Neural progenitor cell (in vitro differentiated cells): ENCODE measurements around the gene C5orf52. TPM values are rescaled to one million over a fixed set of nuclear protein-coding genes. Genes with fewer than 3 reads are reported as not detected.

Experiments
- DNase-seq: peaks from one replicate; pipeline ENCODE4 v3.0.0-alpha.2; 2016; ENCODE audit warnings: low spot score
- H2AFZ ChIP-seq: fragments of 200-600 bp; sonication (generic); replicated peaks from 2 replicates; pipeline ENCODE4 v1.6.1; 2016; ENCODE audit warnings: antibody characterized with exemption
- H3F3A ChIP-seq: fragments of 200-600 bp; sonication (generic); 2 replicates; pipeline ENCODE4 v1.6.1; 2016; ENCODE audit warnings: antibody characterized with exemption, low read depth
- H3K27ac ChIP-seq: fragments of 200-600 bp; sonication (generic); 2 replicates; pipeline ENCODE4 v1.5.1; 2016; ENCODE audit warnings: mild to moderate bottlenecking
- H3K27me3 ChIP-seq: fragments of 200-600 bp; sonication (generic); 2 replicates; pipeline ENCODE4 v1.6.1; 2016; ENCODE audit warnings: mild to moderate bottlenecking, moderate library complexity
- H3K36me3 ChIP-seq: fragments of 200-600 bp; sonication (generic); 2 replicates; pipeline ENCODE4 v1.5.1; 2016
- H3K4me1 ChIP-seq: fragments of 200-600 bp; sonication (generic); 2 replicates; pipeline ENCODE4 v1.6.1; 2016; ENCODE audit warnings: mixed run types
- H3K4me2 ChIP-seq: fragments of 200-600 bp; sonication (generic); 2 replicates; pipeline ENCODE4 v1.6.1; 2016
- H3K4me3 ChIP-seq: fragments of 200-600 bp; sonication (generic); 2 replicates; pipeline ENCODE4 v1.5.1; 2016
- H3K79me2 ChIP-seq: fragments of 200-600 bp; sonication (generic); 2 replicates; pipeline ENCODE4 v1.6.1; 2016; ENCODE audit warnings: low read depth
- H3K9ac ChIP-seq: fragments of 200-600 bp; sonication (generic); 2 replicates; pipeline ENCODE4 v1.6.1; 2016
- H3K9me3 ChIP-seq: fragments of 200-600 bp; sonication (generic); 2 replicates; pipeline ENCODE4 v1.5.1; 2016; ENCODE audit warnings: low read depth
- H4K20me1 ChIP-seq: fragments of 200-600 bp; sonication (generic); 2 replicates; pipeline ENCODE4 v1.6.1; 2016; ENCODE audit warnings: low read depth
- H3K27ac Mint-ChIP-seq: 3 replicates; pipeline ENCODE4 v1.8.0; 2021; ENCODE audit warnings: mixed read lengths
- H3K27me3 Mint-ChIP-seq: 2 replicates; pipeline ENCODE4 v1.8.0; 2022; ENCODE audit warnings: low read depth, mild to moderate bottlenecking, inconsistent platforms, moderate library complexity, mixed read lengths; ENCODE audit not compliant: insufficient read depth
- H3K36me3 Mint-ChIP-seq: 3 replicates; pipeline ENCODE4 v1.8.0; 2021; ENCODE audit warnings: mixed read lengths
- H3K4me1 Mint-ChIP-seq: 3 replicates; pipeline ENCODE4 v1.8.0; 2021; ENCODE audit warnings: mixed read lengths
- H3K4me3 Mint-ChIP-seq: 3 replicates; pipeline ENCODE4 v1.8.0; 2021; ENCODE audit warnings: mild to moderate bottlenecking, moderate library complexity, mixed read lengths
- H3K9me3 Mint-ChIP-seq: 3 replicates; pipeline ENCODE4 v1.8.0; 2020; ENCODE audit warnings: mixed read lengths
- EZH2 ChIP-seq: fragments of 200-600 bp; sonication (generic); IDR thresholded peaks from 2 replicates; pipeline ENCODE4 v1.6.1; 2017; ENCODE audit warnings: antibody characterized with exemption, mild to moderate bottlenecking, moderate library complexity
- EZH2phosphoT487 ChIP-seq: fragments of 200-600 bp; sonication (generic); IDR thresholded peaks from 2 replicates; pipeline ENCODE4 v1.6.1; 2017; ENCODE audit warnings: antibody characterized with exemption
- total RNA-seq: library from RNA; depleted of rRNA; stranded (reverse); fragments of >200 nt; gene quantifications from 2 replicates; pipeline ENCODE4 v1.2.3, GENCODE V29; 2015; ENCODE audit warnings: low replicate concordance
- TF ChIP-seq, protein P1 (sequence below): fragments of 200-600 bp; sonication (generic); IDR thresholded peaks from 2 replicates; pipeline ENCODE4 v1.5.1; 2017; ENCODE audit warnings: antibody characterized with exemption, mild to moderate bottlenecking

C5orf52 gene
- total RNA-seq, 1 donor from 2014 or later, result not detected

GRCh38 chr5:157703736-157704135, 32.4 kb downstream of the C5orf52 start:
- peaks cover 3% of the 10 kb centered on the region for H3K9me3 ChIP-seq
- H3K27me3 Mint-ChIP-seq, result no peaks in the 10 kb centered on the region
- no peaks in the 10 kb centered on the region for H3F3A ChIP-seq
- no peaks in the 10 kb centered on the region for H3K4me1 Mint-ChIP-seq
- no peaks in the 10 kb centered on the region for H3K36me3 ChIP-seq
- peak overlapping the region; percentile 44 for H2AFZ ChIP-seq
- DNase-seq, result no peak
- no peak overlapping the region for H3K27ac Mint-ChIP-seq
- no peak overlapping the region for H3K4me3 ChIP-seq
- peaks cover 12% of the 10 kb centered on the region for H3K9me3 Mint-ChIP-seq
- no peak overlapping the region for H3K9ac ChIP-seq
- no peaks in the 10 kb centered on the region for H3K4me1 ChIP-seq
- no peaks in the 10 kb centered on the region for H3K27me3 ChIP-seq
- H3K4me2 ChIP-seq, result no peak overlapping the region
- no peak overlapping the region for H3K4me3 Mint-ChIP-seq
- no peak overlapping the region for H3K27ac ChIP-seq
- H4K20me1 ChIP-seq, result no peaks in the 10 kb centered on the region
- H3K79me2 ChIP-seq, result no peaks in the 10 kb centered on the region
- H3K36me3 Mint-ChIP-seq, result no peaks in the 10 kb centered on the region
- no peak for TF ChIP-seq EZH2phosphoT487
- no peak for TF ChIP-seq EZH2
- TF ChIP-seq, protein P1, sequence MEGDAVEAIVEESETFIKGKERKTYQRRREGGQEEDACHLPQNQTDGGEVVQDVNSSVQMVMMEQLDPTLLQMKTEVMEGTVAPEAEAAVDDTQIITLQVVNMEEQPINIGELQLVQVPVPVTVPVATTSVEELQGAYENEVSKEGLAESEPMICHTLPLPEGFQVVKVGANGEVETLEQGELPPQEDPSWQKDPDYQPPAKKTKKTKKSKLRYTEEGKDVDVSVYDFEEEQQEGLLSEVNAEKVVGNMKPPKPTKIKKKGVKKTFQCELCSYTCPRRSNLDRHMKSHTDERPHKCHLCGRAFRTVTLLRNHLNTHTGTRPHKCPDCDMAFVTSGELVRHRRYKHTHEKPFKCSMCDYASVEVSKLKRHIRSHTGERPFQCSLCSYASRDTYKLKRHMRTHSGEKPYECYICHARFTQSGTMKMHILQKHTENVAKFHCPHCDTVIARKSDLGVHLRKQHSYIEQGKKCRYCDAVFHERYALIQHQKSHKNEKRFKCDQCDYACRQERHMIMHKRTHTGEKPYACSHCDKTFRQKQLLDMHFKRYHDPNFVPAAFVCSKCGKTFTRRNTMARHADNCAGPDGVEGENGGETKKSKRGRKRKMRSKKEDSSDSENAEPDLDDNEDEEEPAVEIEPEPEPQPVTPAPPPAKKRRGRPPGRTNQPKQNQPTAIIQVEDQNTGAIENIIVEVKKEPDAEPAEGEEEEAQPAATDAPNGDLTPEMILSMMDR, result no peak

DNA sequence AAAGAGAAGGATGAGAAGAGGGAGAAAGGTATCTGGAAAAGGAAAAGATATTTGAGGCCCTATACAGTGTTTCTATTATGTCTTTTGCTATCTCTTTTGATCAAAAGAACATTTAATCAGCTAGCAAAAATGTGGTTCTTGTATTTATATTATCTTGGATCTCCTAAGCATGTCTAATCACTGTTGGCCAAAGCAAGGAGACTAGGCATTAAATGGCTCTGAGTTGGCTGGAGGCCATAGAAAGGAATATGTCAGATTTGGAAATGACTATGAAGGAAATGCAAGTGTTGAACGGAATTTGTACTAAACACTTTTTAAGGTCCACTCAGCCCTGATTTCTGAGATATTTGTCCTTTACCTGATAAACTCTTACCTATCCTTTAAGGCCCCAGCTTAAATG, 37.5 kb downstream of the C5orf52 start:
- Mint-ChIP-seq H3K4me1 (no peaks in the 10 kb centered on the region), H3K27ac (no peak overlapping the region), H3K9me3 (no peaks in the 10 kb centered on the region), H3K36me3 (no peaks in the 10 kb centered on the region), H3K4me3 (no peak overlapping the region), H3K27me3 (no peaks in the 10 kb centered on the region)
- Histone ChIP-seq H3K79me2 (no peaks in the 10 kb centered on the region), H3K4me2 (no peak overlapping the region), H3K4me1 (no peaks in the 10 kb centered on the region), H3F3A (no peaks in the 10 kb centered on the region), H3K4me3 (no peak overlapping the region), H3K36me3 (no peaks in the 10 kb centered on the region), H4K20me1 (no peaks in the 10 kb centered on the region), H3K27me3 (no peaks in the 10 kb centered on the region), H3K9ac (no peak overlapping the region), H2AFZ (no peak overlapping the region), H3K9me3 (no peaks in the 10 kb centered on the region), H3K27ac (no peak overlapping the region)
- DNase-seq, result no peak
- TF ChIP-seq EZH2 (no peak), EZH2phosphoT487 (no peak)
- TF ChIP-seq, protein P1, result no peak

DNA sequence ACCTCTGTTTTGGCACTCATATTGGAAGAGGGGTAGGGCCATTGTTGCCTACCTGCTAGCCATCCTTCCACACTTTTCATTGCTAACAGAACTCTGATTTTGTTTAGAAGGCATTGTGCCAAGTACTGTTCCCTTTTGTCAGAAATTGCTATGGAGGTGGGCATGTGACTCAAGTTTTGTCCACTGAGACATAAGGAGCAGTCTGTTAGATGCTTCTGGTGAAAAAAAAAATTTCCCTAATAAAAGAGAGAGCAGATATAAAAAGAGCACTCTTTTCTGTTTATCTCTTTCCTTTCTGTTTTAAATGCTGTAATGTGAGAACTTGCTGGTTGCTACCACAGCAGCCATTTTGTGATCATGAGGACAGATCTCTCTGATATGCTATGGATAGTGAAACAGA, 38.0 kb downstream of the C5orf52 start:
- Histone ChIP-seq H3K79me2 (no peaks in the 10 kb centered on the region), H2AFZ (no peak overlapping the region), H3K36me3 (no peaks in the 10 kb centered on the region), H4K20me1 (no peaks in the 10 kb centered on the region), H3K27me3 (no peaks in the 10 kb centered on the region), H3F3A (no peaks in the 10 kb centered on the region), H3K4me2 (no peak overlapping the region), H3K4me1 (no peaks in the 10 kb centered on the region), H3K27ac (no peak overlapping the region), H3K9me3 (no peaks in the 10 kb centered on the region), H3K4me3 (no peak overlapping the region), H3K9ac (no peak overlapping the region)
- no peak for DNase-seq
- Mint-ChIP-seq H3K4me1 (no peaks in the 10 kb centered on the region), H3K4me3 (no peak overlapping the region), H3K9me3 (no peaks in the 10 kb centered on the region), H3K27me3 (no peaks in the 10 kb centered on the region), H3K36me3 (no peaks in the 10 kb centered on the region), H3K27ac (no peak overlapping the region)
- TF ChIP-seq, protein P1, result no peak
- TF ChIP-seq EZH2 (no peak), EZH2phosphoT487 (no peak)

GRCh38 chr5:157710431-157710830, 39.1 kb downstream of the C5orf52 start:
- Histone ChIP-seq H3K4me3 (no peak overlapping the region), H3K9me3 (no peaks in the 10 kb centered on the region), H3K27me3 (no peaks in the 10 kb centered on the region), H3K4me1 (no peaks in the 10 kb centered on the region), H3K36me3 (no peaks in the 10 kb centered on the region), H3K4me2 (no peak overlapping the region), H4K20me1 (no peaks in the 10 kb centered on the region), H3K79me2 (no peaks in the 10 kb centered on the region), H3K27ac (no peak overlapping the region), H3K9ac (no peak overlapping the region), H3F3A (no peaks in the 10 kb centered on the region), H2AFZ (no peak overlapping the region)
- Mint-ChIP-seq H3K27me3 (no peaks in the 10 kb centered on the region), H3K4me3 (no peak overlapping the region), H3K36me3 (no peaks in the 10 kb centered on the region), H3K9me3 (no peaks in the 10 kb centered on the region), H3K4me1 (no peaks in the 10 kb centered on the region), H3K27ac (no peak overlapping the region)
- no peak for TF ChIP-seq EZH2phosphoT487
- TF ChIP-seq EZH2, result no peak
- TF ChIP-seq, protein P1, result no peak
- DNase-seq, result no peak
